Right renal cortex interstitium (tissue), 3 donors: ENCODE data around the gene MYO1H. TPM values are rescaled to one million over a fixed set of nuclear protein-coding genes. Genes with fewer than 3 reads are reported as not detected.
A peak's percentile ranks its signal among the peaks of the same experiment; 100 is the strongest.
"Not testable (repeated sequence)": the region's sequence is repeated elsewhere in the genome, so short reads cannot be mapped to it uniquely, and the experiment has no call there.

ENCODE experiments used
- DNase-seq, 3 donors: peaks; one replicate each; pipeline ENCODE4 v3.0.0-alpha.2; 2013; ENCODE audit warnings: low read depth in 3 of 3, low spot score in 2 of 3
- polyA plus RNA-seq, 3 donors: library from polyadenylated mRNA; unstranded; fragments of 120-200 nt; gene quantifications; one replicate each; pipeline ENCODE4 v1.2.1, GENCODE V29; 2013; ENCODE audit not compliant: insufficient read length in 3 of 3

MYO1H gene
- polyA plus RNA-seq, 3 donors = 1.2 to 1.4 (median 1.3) TPM

- no peak for DNase-seq
These were observed 2.3 kb upstream of the MYO1H start for GRCh38 chr12:109345428-109345827.

GRCh38 chr12:109346920-109347319 is 780 bp upstream of the MYO1H start:
- DNase-seq = no peak

DNA sequence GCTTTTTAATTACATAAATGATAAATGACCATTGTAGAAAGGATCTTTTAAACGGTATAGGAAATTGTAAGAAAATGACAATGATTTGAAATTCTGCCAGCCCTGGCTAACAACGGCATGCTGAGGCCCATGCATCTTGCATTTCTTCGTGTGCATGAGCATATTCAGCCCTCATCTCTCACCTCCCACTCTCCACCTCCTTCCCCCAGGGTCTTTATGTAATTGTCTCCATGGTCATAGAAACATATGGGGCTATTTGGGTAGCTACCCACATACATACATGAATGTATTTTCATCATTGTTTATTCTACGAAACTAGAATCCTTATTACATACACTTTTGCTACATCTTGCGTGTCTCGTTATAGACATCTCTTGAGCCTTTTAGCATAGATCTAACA is 4.5 kb downstream of the MYO1H start:
- no peak for DNase-seq

DNA sequence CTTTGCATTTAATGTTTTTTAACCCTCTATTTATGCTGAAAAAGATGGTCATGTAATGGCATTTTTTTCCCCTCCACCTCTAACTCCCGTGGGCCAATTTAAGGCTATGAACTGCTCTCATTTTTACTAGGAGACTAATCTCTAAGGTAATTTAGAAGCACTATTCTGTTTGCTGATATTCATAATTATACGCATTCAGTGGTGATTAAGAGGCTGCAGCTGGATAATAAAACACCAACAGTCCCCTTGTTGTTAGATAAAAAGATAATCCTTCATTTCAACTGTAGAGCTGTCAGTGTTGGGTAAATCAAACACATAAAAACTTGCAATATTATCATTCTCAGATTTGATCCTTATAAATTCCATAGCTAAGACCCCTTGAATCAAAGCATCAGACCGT is 8.9 kb downstream of the MYO1H start:
- DNase-seq = no peak

DNA sequence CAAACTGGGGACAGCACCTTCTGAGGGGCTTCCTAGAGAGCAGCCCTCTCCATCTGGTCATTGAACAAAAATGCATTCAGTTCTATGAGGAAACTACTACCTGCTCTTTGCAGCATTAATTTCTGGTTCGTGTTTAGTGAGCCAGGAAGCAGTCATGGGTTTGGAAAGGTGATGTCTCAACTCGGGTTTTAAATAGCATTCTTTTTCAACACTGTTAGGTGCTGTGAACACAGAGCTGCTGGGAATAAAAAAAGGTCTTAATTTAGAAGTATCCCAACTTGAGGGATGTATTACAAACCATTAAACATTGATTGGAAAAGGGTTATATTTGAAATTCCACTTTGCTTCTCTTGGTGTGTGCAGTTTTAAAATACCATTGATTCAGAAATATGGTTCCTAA is 9.3 kb downstream of the MYO1H start:
- DNase-seq = no peak

DNA sequence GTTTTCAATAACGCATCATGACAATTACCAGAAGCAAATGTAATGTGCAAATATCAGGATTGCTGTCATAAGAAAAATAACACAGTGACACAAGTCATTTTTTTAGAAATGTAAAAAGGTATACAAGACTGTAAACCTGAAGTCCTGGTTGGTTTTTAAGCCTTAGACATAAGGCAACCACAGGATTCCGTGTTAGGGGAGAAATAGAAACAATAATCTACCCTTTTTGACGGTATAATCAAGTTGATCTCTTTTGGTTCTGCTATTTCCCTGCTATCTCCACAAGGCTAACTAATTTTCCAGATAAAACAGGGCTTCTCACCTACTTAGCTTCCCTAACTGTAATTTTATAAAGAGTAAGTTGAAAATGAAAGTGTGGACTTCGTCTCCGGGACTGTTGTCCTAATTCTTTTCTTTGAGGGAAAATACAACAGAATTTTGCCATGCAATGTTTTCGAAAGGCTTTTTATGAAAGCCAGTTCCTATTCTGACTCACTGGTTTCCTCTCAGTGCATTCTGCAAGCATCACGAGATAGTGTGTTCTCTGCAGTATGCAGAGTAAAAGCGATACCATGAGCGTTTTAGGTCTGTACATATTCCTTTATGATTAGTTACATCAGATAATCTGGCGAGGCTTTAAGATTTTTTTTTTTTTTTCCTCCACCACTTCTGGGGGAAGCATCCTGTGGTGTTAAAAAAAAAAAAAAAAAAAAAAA is 10.6 kb downstream of the MYO1H start:
- no peak for DNase-seq

DNA sequence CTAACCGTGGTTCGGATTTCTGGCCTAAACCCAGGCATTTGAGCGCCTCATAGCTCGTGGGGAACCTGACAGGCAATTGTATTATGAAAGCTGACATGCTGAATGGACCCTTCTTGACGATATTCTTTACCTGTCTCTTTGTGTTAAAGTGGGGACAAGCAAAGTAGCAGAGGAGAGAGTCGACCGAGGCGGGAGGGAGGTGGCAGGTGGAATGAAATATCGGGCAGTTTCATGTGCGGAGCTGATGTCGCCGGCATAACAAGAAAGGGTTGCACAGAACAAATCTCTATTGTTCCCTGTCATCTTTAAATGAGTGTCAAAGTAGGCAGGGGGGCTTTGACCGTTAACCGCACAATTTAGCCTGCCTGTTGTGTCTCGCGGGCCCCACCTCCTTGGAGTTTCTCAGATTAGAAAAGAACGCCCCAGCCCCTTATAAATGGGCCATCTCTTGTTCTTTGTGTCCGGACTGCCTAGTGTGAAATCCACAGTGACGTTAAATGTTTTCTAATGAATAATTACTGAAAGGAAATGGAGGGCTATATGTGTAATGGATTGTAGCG is 11.5 kb downstream of the MYO1H start:
- DNase-seq = no peak

DNA sequence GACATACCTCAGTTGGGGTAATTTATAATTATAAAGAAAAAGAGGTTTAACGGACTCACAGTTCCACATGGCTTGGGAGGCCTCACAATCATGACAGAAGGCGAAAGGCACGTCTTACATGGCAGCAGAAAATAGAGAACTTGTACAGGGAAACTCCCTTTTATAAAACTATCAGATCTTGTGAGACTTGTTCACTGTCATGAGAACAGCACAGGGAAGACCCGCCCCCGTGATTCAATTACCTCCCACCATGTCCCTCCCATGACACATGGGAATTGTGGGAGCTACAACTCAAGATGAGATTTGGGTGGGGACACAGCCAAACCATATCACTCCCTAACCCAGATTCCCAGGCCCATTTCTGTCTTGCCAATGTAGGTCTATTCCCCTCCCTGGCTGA is 22.1 kb downstream of the MYO1H start:
- DNase-seq = no peak

GRCh38 chr12:109377139-109377685 is 29.5 kb downstream of the MYO1H start:
- no peak for DNase-seq

DNA sequence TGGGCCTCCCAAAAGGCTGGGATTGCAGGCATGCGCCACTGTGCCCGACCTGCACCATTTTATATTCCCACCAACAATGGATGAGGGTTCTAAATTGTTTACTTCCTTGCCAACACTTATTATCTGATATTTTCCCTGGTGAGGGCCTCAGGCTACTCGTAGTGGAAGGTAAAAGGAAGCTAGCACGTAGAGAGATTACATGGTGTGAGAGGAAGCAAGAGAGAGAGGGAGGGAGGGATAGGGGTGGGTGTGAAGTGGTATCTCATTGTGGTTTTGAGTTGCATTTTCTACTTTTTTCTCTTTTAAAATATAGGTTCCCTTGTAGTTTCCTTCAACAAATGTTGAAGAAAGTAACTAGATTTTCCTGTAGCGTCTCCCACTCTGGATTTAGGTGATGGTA is 30.9 kb downstream of the MYO1H start:
- DNase-seq = no peak

DNA sequence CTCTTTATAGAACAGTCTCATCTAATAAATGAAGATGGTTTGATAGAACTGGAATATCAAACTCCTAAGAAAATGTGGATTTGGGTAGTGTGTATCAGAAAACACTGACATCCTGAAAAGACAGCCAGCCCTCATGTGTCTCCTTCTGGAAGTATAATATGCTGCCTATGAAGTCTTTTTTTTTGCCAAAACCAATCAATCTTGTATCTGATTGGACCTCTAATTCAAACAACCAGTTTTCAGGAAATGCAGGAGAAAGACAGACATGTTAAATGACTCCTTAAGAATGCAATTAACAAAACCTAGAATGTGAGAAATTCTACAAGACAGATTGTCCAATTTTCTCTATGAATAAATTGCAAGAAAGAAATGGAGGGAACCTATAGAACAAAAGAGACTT is 34.3 kb downstream of the MYO1H start:
- no peak for DNase-seq

GRCh38 chr12:109383240-109383639 is 35.5 kb downstream of the MYO1H start:
- DNase-seq = no peak

- peak in 1 of 3 donors; percentile 53 for DNase-seq
These were observed 37.8 kb downstream of the MYO1H start for GRCh38 chr12:109385339-109386058.

GRCh38 chr12:109386059-109386433 is 38.3 kb downstream of the MYO1H start:
- no peak for DNase-seq

DNA sequence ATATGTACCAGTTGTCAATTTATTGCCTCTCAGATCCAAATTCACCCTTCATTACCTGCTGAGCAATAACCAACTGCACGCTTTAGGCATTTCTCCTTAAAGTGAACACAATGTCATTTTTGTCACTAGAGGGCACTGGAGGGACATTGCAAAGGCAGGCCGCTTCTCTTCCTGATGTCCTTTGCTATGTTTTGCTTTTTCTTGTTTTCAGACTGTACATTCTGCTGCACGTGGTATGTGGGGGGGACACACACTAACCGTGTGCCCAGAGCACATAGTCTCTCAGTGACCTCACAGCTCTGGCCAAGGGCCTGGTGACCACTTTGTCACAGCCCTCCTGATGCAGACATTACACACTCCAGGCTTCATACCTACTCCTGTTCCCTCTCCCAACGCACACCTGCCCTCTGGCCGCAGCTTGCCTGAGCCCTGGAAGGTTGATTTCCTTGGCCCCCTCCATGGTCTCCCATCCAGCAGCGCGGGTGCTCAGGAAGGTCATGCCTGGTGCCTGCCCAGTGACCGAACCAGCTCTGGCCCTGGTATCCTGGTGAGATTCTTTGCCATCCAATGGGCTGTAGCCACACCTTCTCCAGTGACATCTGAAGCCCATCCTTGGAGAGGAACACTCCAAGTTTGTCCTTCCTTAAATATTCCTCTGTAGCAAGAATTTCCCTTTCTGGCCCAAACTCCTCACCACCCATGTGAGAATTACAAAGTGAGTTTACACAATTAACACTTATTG is 39.9 kb downstream of the MYO1H start:
- no peak for DNase-seq

DNA sequence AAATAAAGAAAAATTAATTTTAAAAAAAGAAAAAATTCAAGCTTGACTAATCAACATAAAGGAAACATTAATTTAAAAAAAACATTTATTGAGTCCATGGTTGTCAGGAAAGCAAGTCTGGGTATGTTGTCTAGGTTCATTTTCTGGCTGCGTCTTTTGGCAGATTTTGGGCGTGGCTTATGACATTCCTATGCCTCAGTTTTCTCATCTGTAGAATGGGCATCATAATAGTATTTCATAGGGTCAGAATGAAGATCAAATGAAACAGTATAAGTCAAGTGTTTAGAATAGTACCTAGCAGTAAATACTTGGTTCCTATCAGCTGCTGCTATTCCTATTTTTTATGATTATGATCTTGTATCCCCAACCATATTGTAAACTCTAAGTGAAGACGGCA is 40.5 kb downstream of the MYO1H start:
- no peak for DNase-seq

DNA sequence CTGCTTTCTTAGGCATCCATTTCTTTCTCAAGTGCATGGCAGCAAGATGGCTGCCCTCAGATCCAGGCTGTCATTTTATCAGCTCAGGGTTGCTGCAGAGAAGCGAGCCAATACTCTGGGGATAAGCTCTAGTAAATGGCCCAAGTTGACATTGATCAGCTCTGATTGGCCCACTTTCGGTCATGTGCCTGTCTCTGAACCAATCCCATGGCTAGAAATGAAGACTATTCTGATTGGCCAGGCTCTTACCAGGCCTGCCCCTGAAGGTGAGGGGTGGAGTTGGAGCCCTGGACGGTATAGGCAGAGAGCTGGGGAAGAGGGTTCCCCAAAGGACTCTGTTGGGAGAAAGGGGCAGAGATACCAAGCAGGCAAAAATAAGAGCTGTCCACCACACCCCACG is 41.4 kb downstream of the MYO1H start:
- DNase-seq = no peak

- DNase-seq = peak in 1 of 3 donors; percentile 40
These were observed 46.0 kb downstream of the MYO1H start for GRCh38 chr12:109393437-109394345.

DNA sequence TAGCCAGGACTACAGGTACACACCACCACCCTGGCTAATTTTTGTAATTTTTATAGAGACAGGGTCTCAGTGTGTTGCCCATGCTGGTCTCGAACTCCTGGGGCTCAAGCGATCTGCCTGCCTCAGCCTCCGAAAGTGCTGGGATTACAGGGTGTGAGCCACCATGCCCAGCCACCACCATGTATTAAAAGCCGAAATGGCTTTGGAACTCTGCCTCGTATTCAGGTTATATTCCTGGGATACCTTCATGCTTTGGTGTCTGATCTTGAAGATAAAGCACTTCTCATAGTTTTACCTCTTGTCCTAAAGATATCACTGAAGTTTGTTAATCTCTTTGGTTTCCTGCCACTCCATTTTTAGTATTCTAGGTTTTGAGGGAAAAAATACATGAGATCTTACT is 47.2 kb downstream of the MYO1H start:
- no peak for DNase-seq

- DNase-seq = not testable (repeated sequence)
These were observed 57.1 kb downstream of the MYO1H start for GRCh38 chr12:109404841-109405240.
